Choroid plexus epithelial cell (primary cell): ENCODE data around the gene TXNDC8.
A peak's percentile ranks its signal among the peaks of the same experiment; 100 is the strongest.

Experiments used
- DNase-seq: peaks from one replicate; pipeline ENCODE4 v3.0.0-alpha.2; 2010; ENCODE audit warnings: low read depth
- H3K4me3 ChIP-seq: 2 replicates; pipeline ENCODE4 v1.5.1; 2011; ENCODE audit warnings: low read depth, mild to moderate bottlenecking, control low read depth, low read length, moderate library complexity
- TF ChIP-seq, protein P1 (sequence below): conservative IDR thresholded peaks from 2 replicates; pipeline ENCODE4 v1.5.1; 2011; ENCODE audit warnings: low read depth, mild to moderate bottlenecking, control low read depth, inconsistent platforms, low read length, moderate library complexity

Gene TXNDC8

DNA sequence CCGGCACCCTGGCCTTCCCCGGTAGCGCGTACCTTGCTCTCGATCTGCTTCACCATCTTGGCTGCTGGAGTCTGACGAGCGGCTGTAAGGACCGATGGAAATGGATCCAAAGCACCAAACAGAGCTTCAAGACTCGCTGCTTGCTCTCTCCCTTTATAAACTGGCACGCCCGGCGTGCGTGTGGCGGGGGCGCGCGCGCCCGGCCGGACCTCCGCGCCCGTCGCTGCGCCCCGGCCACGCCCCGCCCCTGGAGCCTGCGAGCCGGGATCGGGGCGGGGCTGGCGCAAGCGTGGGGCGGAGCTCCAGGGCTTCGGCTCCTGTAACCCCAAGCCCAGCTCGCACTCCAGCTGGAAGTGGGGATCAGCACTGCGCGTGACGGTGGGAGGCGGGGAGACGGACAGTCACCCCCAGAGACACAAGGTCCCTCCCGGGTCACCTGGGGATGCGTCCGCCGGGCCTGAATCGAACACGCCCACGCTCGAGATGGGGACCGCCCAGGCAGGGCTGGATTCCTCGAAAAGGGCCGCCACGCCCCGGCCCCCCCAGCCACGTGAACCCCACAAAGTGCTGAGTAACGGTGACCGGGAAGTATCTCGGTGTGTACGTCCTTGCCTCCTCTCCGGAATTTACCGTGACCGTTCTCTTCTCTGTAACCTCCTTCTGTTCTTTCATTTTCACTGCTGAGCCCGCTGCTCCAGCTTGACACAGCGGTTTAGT lies 81.1 kb downstream of the TXNDC8 start, which contains the start of gene TXN:
TXN (minus strand) TSS at position 128 of the 717 bp plus-strand sequence; CDS start at position 56, 72 bp downstream.
- TF ChIP-seq, protein P1, sequence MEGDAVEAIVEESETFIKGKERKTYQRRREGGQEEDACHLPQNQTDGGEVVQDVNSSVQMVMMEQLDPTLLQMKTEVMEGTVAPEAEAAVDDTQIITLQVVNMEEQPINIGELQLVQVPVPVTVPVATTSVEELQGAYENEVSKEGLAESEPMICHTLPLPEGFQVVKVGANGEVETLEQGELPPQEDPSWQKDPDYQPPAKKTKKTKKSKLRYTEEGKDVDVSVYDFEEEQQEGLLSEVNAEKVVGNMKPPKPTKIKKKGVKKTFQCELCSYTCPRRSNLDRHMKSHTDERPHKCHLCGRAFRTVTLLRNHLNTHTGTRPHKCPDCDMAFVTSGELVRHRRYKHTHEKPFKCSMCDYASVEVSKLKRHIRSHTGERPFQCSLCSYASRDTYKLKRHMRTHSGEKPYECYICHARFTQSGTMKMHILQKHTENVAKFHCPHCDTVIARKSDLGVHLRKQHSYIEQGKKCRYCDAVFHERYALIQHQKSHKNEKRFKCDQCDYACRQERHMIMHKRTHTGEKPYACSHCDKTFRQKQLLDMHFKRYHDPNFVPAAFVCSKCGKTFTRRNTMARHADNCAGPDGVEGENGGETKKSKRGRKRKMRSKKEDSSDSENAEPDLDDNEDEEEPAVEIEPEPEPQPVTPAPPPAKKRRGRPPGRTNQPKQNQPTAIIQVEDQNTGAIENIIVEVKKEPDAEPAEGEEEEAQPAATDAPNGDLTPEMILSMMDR, result no peak
- peak; percentile 92 for DNase-seq
- H3K4me3 ChIP-seq, result peak within 1 kb of the TSS; percentile 89

DNA sequence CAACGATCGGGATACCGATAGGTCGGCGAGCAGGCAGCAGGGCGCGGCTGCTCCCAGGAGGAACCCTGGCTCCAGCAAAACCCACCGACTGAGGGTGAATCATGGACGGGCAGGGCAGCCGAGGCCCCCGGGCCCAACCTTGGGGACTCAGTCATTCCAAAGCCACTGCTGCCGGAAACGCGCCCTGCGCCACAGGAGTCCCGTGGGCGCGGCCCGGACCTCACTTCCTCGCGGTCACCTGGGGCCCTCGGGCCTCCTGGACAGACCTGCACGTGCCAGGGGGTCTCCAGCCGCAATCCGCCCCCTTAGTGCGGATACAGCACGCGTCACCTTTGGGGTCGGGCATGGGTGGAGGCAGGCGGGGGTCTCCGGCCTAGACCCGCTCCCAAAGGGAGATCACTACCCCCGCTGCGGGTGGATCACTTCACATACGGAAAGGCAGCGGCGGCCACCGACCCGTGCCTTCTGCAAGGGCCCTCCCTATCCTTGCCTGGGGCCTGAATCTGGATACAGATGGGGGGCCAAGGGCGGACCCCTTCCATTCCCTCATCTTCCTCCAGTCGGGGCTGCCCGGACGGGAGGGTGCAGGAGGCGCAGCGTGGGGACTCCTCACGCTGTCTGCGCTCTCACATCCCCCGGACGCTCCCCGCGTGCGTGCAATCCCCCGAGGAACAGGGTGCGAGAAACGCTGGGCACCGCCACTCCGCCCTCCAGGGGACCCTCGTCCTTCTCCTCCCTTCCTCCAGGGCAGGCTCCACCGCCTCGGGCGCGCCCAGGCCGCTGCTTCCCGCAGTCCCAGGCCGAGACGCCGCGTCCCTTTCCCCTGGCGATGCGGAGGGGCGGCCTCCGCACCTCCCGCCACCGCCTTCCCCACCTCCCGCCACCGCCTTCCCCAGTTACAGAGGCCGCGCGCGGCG lies 81.9 kb downstream of the TXNDC8 start:
- TF ChIP-seq, protein P1, result no peak
- peak; percentile 17 for DNase-seq
- peak overlapping the region; percentile 89 for H3K4me3 ChIP-seq

DNA sequence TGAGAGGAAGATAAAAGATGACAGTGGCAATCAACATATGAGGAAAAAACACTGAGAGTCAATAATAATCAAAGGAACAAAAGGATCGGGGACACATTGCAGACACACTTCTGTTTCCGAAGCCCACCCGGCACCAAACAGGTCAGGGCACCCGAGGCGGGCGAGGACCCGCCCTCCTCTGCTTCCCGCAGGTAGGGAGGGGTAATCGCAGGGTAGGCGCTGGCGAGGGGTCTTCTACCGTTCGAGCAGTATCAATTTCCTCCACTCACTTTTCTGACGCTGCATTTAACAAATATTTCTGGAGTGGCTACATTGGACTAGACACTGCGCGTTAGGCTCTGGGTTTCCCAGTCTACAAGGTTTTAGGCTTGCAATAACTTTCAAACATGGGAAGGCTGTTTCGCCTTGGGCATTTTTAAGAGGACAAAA lies 82.6 kb downstream of the TXNDC8 start:
- DNase-seq, result peak; percentile 56
- TF ChIP-seq, protein P1, result no peak
- peak overlapping the region; percentile 89 for H3K4me3 ChIP-seq

DNA sequence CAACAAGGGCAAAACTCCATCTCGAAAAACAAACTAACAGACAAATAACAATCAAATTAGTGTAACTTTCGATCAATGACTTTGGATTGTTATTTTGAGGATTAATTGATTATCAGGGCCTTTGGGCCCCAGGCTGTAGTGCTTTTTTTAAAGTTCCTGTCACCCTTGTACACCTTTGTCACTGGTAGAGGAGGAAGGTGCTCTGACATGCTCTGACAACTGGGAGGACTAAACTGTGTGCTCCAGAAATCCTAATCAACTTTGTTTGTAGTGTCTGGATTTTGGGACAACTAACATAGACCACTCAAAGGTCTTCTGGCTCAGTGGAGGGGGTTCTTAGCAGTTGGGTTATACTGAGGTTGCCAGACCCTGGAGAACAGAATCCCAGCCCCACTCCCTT lies 83.2 kb downstream of the TXNDC8 start:
- DNase-seq, result no peak
- H3K4me3 ChIP-seq, result peak overlapping the region; percentile 89
- TF ChIP-seq, protein P1, result no peak
